AG04449 (cell line): Measurements from ENCODE around the gene AFF3.

Experiments
- CTCF ChIA-PET: fragments of 350-600 bp; formaldehyde crosslinking; extraction: SDS; loops from one replicate; lab custom pipeline; 2021; ENCODE audit warnings: antibody characterized with exemption; lab: Yijun Ruan, JAX
- POLR2A ChIA-PET: fragments of 400-600, 350-600 bp; formaldehyde crosslinking; extraction: SDS; loops from one replicate; lab custom pipeline; 2020; ENCODE audit warnings: antibody characterized with exemption, inconsistent platforms; lab: Yijun Ruan, JAX
- DNase-seq: peaks from one replicate; pipeline ENCODE4 v3.0.0-alpha.2; 2010; ENCODE audit warnings: low read depth, low spot score
- H3K4me3 ChIP-seq: 2 replicates; pipeline ENCODE4 v1.5.1; 2011; ENCODE audit warnings: low read depth, mild to moderate bottlenecking, control low read depth, low read length
- TF ChIP-seq, protein P1 (sequence below): IDR thresholded peaks from one replicate; pipeline ENCODE4 v1.5.1; 2011; ENCODE audit warnings: mild to moderate bottlenecking, moderate library complexity, low read length, control low read depth, inconsistent platforms; ENCODE audit not compliant: insufficient read depth; ENCODE audit errors: missing control alignments

AFF3 gene

DNA sequence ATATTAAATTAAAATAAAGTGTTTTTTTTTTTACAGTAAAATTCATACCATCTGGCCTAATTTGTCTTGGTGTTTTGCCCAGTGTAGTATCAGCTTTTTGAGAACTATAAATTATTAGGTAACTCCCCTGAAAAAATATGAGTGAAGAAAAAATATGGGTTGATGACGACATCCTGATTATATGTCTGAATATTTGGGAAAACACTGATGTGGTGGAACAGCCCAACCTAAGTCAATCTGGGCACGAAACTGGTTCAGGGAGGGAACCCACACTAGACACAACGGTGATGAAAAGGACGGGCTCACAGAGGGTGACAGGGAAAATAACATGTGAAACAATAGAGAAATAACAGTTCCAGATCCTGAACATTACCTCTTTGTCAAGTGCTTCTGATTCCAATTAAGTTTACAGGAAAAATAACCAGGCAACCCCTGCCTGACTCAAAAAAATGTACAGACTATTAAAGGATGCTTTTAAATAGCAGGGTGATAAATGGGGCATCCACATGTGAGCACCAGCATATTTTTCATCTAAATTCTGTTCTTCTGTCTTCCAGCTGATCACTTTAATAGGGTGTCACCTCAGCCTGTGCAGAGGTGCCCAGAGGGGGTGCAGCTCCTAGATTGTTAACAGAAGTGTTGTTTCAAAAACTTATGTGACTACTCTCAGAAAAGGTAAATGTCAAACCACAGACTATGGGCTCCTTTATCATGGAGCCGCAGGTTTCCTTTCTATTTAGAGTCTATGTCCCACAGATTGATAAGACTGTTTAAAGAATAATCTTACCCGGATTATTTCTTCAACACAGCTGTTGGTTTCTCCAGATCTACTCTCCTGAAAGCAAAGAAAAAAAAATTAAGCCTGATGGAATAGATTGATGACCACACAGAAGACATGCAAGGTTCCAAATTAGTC is 305.4 kb downstream of the AFF3 start:
- ChIA-PET POLR2A (no interaction called here), CTCF (interaction anchor here (0.6 kb wide), 1 partner anchor 372 kb away, joined by 3 read pairs; no protein-coding TSS in a partner anchor)
- TF ChIP-seq, protein P1, sequence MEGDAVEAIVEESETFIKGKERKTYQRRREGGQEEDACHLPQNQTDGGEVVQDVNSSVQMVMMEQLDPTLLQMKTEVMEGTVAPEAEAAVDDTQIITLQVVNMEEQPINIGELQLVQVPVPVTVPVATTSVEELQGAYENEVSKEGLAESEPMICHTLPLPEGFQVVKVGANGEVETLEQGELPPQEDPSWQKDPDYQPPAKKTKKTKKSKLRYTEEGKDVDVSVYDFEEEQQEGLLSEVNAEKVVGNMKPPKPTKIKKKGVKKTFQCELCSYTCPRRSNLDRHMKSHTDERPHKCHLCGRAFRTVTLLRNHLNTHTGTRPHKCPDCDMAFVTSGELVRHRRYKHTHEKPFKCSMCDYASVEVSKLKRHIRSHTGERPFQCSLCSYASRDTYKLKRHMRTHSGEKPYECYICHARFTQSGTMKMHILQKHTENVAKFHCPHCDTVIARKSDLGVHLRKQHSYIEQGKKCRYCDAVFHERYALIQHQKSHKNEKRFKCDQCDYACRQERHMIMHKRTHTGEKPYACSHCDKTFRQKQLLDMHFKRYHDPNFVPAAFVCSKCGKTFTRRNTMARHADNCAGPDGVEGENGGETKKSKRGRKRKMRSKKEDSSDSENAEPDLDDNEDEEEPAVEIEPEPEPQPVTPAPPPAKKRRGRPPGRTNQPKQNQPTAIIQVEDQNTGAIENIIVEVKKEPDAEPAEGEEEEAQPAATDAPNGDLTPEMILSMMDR = no peak
- no peak overlapping the region for H3K4me3 ChIP-seq
- DNase-seq = no peak

DNA sequence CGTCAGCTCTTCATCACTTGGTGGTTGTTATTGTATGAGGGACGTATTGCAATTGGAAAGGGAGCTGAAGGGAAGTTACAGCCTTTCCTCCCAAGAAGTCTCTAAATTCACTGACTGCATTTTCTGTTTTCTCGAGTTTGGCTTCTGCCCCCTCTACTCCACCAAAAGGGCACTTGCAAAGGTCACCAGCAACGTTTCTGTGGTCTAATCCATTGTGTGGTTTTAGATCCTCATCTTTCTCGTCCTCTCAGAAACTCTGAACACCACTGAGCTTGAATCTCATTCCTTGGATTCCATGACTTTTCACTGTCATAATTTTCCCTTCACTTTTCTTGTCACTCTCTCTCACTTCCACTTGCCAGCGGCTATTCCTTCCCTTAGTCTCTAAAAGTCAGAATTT is 308.0 kb downstream of the AFF3 start:
- TF ChIP-seq, protein P1 = no peak
- POLR2A ChIA-PET = interaction anchor here (0.6 kb wide), 1 partner anchor 154 kb away, joined by 3 read pairs; no protein-coding TSS in a partner anchor
- CTCF ChIA-PET = no interaction called here

DNA sequence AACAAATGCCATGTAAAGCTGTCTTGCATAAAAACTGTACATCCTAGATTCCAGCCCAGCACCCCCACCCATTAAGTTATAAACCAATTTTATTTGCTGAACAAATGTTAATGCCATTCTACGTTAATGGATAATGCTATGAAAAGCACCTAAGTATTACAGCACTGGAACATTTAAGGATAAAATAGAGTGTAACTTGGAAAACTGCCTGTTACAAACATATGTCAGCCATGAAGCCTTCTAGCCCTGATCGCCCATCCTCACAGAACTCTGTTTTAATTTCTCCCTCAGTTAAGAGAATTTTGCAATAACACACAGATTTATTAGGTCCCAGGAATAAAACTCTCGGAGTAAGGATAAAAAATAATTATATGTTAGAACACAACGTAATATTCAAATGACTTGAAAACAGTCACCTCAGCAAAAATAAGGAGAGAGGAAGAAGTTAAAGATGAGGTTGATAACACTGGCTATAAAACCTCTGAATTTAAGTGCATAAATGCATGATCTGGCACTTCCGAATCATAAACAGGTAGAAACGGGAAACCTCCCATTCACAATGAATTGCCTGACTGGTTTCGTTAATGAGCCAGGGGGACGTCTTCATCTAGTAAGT is 308.7 kb downstream of the AFF3 start:
- TF ChIP-seq, protein P1 = no peak
- DNase-seq = no peak
- ChIA-PET CTCF (interaction anchor here (1.2 kb wide), 1 partner anchor 10 kb away, joined by 3 read pairs; no protein-coding TSS in a partner anchor), POLR2A (no interaction called here)
- H3K4me3 ChIP-seq = no peak overlapping the region

More for the DNA sequence above, 308.0 kb downstream of the AFF3 start:
- H3K4me3 ChIP-seq = no peak overlapping the region
- DNase-seq = no peak

DNA sequence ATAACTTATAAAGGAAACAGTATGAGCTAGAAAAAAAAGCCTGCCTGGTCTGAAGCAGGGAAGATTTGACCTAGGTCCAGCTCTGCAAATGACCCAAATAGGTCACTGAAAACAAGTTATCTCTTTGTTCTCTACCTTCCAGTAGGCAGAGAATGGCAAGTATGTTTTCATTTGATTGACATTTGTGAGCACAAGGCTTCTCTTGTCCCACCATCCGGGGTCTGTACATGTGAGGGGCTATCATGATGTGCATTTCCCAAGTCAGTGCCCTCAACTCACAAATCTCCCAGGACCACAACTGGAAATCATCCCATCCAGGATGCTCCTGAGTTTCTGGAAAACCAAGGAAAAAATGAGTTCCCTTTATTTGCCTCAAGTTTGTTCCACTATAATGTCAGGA is 309.5 kb downstream of the AFF3 start:
- H3K4me3 ChIP-seq = no peak overlapping the region
- ChIA-PET CTCF (interaction anchor here (1.0 to 1.2 kb wide), 2 partner anchors 9 to 13 kb away, joined by 3 to 4 read pairs; no protein-coding TSS in a partner anchor), POLR2A (no interaction called here)
- TF ChIP-seq, protein P1 = no peak
- DNase-seq = no peak

DNA sequence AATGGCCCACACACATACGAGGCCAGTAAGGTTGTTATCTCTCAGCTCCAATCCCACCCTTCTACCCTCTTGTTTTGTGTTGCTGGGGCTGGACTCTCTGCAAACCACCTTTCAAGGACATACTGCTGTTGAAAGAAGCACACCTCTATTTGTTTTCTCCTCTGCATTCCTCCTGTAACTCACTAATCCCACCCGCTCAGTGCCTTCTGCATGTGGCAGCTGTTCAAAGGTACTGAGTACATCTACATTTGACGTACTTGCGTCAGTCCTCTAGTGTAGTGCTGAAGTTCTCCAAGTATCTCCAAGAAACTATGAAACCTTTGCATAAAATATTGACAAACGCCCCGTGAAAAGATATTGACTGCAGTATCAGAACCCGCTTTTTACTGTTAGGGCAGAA is 310.6 kb downstream of the AFF3 start:
- DNase-seq = no peak
- TF ChIP-seq, protein P1 = no peak
- H3K4me3 ChIP-seq = no peak overlapping the region
- CTCF ChIA-PET = interaction anchor here (1.2 kb wide), 1 partner anchor 10 kb away, joined by 3 read pairs; no protein-coding TSS in a partner anchor
- POLR2A ChIA-PET = no interaction called here
